ENCODE measurements around the gene PNMA3. TPM values are rescaled to one million over a fixed set of nuclear protein-coding genes. Genes with fewer than 3 reads are reported as not detected.

Gene PNMA3, protein sequence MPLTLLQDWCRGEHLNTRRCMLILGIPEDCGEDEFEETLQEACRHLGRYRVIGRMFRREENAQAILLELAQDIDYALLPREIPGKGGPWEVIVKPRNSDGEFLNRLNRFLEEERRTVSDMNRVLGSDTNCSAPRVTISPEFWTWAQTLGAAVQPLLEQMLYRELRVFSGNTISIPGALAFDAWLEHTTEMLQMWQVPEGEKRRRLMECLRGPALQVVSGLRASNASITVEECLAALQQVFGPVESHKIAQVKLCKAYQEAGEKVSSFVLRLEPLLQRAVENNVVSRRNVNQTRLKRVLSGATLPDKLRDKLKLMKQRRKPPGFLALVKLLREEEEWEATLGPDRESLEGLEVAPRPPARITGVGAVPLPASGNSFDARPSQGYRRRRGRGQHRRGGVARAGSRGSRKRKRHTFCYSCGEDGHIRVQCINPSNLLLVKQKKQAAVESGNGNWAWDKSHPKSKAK
- total RNA-seq: 25.1 TPM

DNA sequence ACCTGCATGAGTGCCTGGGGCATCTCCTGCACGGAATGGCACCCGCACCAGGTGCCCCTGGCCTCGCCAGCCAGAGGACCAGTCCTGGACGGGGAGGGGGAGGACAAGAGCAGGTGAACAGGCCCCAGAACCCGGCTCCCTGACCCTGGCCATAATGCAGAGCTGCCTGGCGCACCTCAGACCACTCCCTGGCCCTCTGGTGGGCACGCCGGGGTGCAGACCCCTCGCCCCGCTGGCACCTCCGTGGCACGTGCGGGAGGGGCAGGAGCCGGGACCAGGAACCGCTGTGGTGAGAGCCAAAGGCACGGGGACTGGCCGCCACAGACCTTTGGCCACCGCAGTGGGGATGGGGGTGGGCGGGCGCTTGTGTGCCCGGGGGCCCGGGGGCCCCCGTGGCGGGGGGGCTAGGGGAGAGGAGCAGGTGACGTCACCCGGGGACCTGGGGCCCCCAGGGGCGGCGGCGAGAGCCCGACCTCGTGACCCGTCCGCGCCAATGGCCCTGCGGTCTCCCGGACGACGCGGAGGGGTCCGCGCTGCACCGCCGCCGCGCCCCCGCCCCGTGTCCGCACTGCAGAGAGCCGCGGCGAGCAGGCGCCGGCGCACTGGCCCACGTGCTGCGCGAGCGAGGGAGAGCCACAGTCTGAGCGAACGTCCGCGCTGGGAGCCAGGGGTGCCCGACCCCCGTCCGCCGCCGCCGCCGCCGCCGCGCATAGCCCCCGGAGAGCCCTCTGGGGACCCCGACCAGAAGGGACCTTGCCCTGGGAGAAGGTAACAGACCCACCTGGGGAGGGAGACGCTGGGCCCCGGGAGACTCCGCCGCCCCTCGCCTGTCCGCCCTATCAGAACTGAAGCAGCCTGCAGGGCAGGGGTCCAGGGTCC lies at the start of gene PNMA3:
TSS of gene PNMA3 (plus strand) at position 600 of the 879 bp plus-strand sequence. CDS start 586 bp downstream, outside the sequence.

DNA sequence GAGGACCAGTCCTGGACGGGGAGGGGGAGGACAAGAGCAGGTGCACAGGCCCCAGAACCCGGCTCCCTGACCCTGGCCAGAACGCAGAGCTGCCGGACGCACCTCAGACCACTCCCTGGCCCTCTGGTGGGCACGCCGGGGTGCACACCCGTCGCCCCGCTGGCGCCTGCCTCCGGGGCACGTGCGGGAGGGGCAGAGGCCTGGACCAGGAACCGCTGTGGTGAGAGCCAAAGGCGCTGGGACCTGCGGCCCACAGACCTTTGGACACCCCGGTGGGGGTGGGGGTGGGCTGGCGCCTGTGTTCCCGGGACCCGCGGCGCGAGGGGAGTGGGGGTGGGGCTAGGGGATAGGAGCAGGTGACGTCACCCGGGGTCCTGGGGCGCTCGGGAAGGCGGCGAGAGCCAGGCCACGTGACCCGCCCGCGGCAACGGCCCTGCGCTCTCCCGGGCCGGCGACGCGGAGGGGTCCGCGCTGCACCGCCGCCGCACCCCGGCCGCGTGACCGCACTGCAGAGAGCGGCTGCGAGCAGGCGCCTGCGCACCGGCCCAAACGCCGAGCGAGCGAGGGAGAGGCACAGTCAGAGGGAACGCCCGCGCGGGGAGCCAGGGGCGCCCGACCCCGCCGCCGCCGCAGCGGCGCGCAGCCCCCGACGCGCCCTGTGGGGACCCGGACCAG lies 15.8 kb downstream of the PNMA3 start, which contains the start of gene PNMA6A:
TSS of gene PNMA6A (plus strand) at position 546 of the 675 bp plus-strand sequence. CDS start 609 bp downstream, outside the sequence.

Small RNA genes within 50 kb of the gene (small RNA-seq; reads per million reads assigned to genes)
- gene AC243428.1: not detected

Other genes starting within 250 kb of the PNMA3 start
- gene CETN2, start 225.7 kb upstream of the PNMA3 start, total RNA-seq: 92.0 TPM
- 36.2 TPM for gene NSDHL, start 225.4 kb upstream of the PNMA3 start, total RNA-seq
- 3.7 TPM for gene ZNF185, start 158.4 kb upstream of the PNMA3 start, total RNA-seq
- 9.7 TPM for gene PNMA5, start 62.4 kb upstream of the PNMA3 start, total RNA-seq
- 26.5 TPM for gene PNMA6A, start 16.0 kb downstream of the PNMA3 start, total RNA-seq
- not detected for gene MAGEA1, start 122.8 kb downstream of the PNMA3 start, total RNA-seq

All from diencephalon (tissue), 1 donor.